Coronary artery (tissue), 2 donors: ENCODE data around the gene TOM1L2.

Experiments
- DNase-seq: peaks from one replicate; pipeline ENCODE4 v3.0.0-alpha.2; 2017; ENCODE audit warnings: low spot score
- H3K27ac ChIP-seq, 2 donors: fragments of 200-600 bp; sonication (generic); one replicate each; pipeline ENCODE4 v1.5.1; 2016 to 2019
- H3K4me3 ChIP-seq: fragments of 200-600 bp; sonication (generic); 2 replicates; pipeline ENCODE4 v1.5.1; 2016; ENCODE audit warnings: mild to moderate bottlenecking, moderate library complexity
- TF ChIP-seq, protein P1 (sequence below): fragments of 200-600 bp; sonication (generic); IDR thresholded peaks from one replicate; pipeline ENCODE4 v1.5.1; 2019; ENCODE audit warnings: antibody characterized with exemption

Gene TOM1L2

DNA sequence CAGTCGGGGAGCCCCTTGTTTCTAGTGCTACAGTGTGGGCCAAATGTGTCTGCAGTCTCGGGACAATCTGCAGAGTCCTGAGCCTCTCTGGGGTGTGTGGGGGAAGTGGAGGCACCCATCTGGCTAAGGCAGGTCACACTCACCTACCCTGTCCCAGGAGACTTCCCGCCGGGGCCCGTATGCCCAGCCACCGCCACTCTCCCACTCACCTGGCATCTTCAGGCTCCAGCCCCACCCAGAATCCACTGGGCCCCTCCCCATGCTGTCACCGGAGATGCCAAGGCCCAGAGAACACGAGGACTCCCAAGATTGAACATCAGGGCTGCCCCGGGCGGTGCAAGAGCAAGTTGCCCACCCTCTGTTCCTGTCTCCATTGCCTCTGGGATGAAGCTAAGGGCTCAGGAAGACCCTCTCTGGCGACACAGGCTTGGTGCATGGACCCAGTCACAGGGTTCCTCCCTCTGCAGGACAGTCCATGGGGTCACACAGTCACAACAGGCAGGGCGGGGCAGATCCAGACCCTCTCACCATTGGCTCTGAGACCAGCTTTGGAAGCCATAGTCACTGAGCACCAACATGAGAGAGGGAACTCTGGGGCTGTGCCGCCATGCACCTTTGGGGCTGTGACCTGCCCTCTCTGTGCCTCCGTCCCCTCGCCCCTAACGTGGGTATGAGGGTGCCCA is 173.5 kb downstream of the TOM1L2 start:
- Histone ChIP-seq H3K27ac (no peak overlapping the region), H3K4me3 (no peak overlapping the region)
- DNase-seq = no peak
- TF ChIP-seq, protein P1, sequence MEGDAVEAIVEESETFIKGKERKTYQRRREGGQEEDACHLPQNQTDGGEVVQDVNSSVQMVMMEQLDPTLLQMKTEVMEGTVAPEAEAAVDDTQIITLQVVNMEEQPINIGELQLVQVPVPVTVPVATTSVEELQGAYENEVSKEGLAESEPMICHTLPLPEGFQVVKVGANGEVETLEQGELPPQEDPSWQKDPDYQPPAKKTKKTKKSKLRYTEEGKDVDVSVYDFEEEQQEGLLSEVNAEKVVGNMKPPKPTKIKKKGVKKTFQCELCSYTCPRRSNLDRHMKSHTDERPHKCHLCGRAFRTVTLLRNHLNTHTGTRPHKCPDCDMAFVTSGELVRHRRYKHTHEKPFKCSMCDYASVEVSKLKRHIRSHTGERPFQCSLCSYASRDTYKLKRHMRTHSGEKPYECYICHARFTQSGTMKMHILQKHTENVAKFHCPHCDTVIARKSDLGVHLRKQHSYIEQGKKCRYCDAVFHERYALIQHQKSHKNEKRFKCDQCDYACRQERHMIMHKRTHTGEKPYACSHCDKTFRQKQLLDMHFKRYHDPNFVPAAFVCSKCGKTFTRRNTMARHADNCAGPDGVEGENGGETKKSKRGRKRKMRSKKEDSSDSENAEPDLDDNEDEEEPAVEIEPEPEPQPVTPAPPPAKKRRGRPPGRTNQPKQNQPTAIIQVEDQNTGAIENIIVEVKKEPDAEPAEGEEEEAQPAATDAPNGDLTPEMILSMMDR = no peak

DNA sequence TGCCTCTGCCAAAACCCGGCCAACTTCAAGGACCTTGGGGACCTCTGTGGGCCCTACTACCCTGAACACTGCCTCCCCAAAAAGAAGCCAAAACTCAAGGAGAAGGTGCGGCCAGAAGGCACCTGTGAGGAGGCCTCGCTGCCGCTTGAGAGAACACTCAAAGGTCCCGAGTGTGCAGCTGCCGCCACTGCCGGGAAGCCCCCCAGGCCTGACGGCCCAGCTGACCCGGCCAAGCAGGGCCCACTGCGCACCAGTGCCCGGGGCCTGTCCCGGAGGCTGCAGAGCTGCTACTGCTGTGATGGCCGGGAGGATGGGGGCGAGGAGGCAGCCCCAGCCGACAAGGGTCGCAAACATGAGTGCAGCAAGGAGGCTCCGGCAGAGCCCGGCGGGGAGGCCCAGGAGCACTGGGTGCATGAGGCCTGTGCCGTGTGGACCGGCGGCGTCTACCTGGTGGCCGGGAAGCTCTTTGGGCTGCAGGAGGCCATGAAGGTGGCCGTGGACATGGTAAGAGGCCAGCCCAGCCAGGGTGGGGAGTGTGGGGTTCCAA is 174.1 kb downstream of the TOM1L2 start:
- DNase-seq = no peak
- TF ChIP-seq, protein P1 = no peak
- H3K4me3 ChIP-seq = no peak overlapping the region
- H3K27ac ChIP-seq = no peak overlapping the region

DNA sequence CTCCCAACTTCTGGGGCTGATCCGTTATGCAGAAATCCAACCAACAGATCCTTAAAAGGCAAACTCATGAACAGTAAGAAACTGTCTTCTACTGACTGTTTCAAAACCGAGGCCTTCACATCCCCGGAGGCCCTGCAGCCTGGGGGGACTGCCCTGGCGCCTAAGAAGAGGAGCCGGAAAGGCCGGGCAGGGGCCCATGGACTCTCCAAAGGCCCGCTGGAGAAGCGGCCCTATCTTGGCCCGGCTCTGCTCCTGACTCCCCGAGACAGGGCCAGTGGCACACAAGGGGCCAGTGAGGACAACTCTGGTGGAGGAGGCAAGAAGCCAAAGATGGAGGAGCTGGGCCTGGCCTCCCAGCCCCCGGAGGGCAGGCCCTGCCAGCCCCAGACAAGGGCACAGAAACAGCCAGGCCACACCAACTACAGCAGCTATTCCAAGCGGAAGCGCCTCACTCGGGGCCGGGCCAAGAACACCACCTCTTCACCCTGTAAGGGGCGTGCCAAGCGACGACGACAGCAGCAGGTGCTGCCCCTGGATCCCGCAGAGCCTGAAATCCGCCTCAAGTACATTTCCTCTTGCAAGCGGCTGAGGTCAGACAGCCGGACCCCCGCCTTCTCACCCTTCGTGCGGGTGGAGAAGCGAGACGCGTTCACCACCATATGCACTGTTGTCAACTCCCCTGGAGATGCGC is 174.9 kb downstream of the TOM1L2 start:
- no peak overlapping the region for H3K4me3 ChIP-seq
- DNase-seq = no peak
- no peak overlapping the region for H3K27ac ChIP-seq

DNA sequence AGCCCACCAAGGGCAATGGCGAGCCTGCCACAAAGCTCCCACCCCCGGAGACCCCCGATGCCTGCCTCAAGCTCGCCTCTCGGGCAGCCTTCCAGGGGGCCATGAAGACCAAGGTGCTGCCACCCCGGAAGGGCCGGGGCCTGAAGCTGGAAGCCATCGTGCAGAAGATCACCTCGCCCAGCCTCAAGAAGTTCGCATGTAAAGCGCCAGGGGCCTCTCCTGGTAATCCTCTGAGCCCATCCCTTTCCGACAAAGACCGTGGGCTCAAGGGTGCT is 175.5 kb downstream of the TOM1L2 start:
- no peak overlapping the region for H3K4me3 ChIP-seq
- no peak overlapping the region for H3K27ac ChIP-seq
- no peak for DNase-seq
- TF ChIP-seq, protein P1 = no peak

More for the DNA sequence above, 174.9 kb downstream of the TOM1L2 start:
- TF ChIP-seq, protein P1 = no peak

DNA sequence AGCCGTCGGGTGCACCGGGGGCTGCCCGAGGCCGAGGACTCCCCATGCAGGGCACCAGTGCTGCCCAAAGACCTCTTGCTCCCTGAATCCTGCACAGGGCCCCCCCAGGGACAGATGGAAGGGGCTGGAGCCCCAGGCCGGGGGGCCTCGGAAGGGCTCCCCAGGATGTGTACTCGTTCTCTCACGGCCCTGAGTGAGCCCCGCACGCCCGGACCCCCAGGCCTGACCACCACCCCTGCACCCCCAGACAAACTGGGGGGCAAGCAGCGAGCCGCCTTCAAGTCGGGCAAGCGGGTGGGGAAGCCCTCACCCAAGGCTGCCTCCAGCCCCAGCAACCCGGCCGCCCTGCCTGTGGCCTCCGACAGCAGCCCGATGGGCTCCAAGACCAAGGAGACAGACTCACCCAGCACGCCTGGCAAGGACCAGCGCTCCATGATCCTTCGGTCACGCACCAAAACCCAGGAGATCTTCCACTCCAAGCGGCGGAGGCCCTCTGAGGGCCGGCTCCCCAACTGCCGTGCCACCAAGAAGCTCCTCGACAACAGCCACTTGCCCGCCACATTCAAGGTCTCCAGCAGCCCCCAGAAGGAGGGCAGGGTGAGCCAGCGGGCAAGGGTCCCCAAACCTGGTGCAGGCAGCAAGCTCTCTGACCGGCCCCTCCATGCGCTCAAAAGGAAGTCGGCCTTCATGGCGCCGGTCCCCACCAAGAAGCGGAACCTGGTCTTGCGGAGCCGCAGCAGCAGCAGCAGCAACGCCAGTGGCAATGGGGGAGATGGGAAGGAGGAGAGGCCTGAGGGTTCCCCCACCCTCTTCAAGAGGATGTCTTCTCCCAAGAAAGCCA is 176.0 kb downstream of the TOM1L2 start:
- Histone ChIP-seq H3K4me3 (no peak overlapping the region), H3K27ac (no peak overlapping the region)
- DNase-seq = no peak
- TF ChIP-seq, protein P1 = no peak

DNA sequence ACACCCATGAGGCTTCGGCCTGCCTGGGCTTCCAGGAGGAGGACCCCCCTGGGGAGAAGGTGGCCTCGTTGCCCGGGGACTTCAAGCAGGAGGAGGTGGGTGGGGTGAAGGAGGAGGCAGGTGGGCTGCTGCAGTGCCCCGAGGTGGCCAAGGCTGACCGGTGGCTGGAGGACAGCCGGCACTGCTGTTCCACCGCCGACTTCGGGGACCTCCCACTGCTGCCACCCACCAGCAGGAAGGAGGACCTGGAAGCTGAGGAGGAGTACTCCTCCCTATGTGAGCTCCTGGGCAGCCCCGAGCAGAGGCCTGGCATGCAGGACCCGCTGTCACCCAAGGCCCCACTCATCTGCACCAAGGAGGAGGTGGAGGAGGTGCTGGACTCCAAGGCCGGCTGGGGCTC is 176.9 kb downstream of the TOM1L2 start:
- Histone ChIP-seq H3K27ac (no peak overlapping the region), H3K4me3 (no peak overlapping the region)
- no peak for DNase-seq
- TF ChIP-seq, protein P1 = no peak
